OCI-M2 (cell line): ENCODE data around the gene ZNG1A.
"Not testable (repeated sequence)": the region's sequence is repeated elsewhere in the genome, so short reads cannot be mapped to it uniquely, and the experiment has no call there.

ENCODE experiments used
- DNase-seq: peaks from one replicate; lab custom pipeline; 2025; ENCODE audit not compliant: unreplicated experiment; lab: John Stamatoyannopoulos, UW

ZNG1A gene

DNA sequence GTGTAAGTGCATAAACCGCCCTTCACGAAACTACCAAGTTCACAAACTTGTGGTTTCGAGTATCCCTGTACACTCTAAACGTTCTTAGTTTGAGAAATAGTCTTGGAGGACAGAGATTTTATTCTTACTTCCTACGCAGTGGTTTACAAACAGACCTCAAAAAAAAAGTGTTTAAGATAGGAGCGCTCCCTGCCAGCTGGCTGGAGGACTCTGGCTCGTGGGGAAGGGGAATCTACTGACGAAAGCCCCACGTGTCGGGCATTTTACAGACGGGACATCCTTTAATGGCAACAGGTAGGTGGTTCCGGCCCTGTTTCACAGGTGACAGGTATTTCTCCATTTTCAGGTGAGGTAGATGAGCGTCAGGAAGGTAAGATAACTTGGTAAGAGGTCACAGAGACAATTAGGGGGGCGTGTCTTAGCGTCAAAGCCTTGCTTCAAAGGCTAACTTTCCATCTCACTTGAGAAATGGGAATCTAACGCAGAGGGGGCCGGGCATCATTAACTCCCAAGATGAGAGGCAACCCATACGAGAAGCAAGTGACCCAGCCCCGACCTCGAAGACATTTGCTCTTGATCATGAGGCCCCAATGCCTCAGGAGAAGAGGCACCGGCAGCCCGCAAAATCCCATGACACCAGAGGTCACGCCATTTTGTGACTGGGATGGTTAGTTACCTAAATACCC, 573 bp downstream of the ZNG1A start:
- DNase-seq: not testable (repeated sequence)

GRCh38 chr9:169757-170156, 9.1 kb downstream of the ZNG1A start:
- DNase-seq: not testable (repeated sequence)

- DNase-seq: not testable (repeated sequence)
Measured at GRCh38 chr9:159871-160270, 19.0 kb downstream of the ZNG1A start.

DNA sequence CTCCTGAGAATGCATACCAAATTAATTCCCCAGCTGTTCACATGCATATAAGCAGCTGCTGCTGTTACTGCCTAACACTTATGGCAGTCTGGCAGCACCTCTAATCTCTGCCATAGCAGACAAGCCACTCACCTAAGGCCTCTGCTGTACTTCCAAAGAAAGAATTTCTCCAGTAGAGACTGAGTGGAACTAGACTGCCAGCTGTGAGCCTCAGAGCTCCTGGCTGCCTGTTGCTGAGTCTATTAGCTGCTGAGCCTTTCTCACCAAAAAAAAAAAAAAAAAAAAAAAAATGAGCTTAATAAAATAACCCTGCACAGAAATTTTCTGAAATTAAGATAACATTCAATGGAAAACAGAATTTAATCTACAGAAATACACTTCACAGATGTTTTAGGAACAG, 27.7 kb downstream of the ZNG1A start:
- DNase-seq: not testable (repeated sequence)

- DNase-seq: not testable (repeated sequence)
Measured at GRCh38 chr9:139880-140279, 39.0 kb downstream of the ZNG1A start.

DNA sequence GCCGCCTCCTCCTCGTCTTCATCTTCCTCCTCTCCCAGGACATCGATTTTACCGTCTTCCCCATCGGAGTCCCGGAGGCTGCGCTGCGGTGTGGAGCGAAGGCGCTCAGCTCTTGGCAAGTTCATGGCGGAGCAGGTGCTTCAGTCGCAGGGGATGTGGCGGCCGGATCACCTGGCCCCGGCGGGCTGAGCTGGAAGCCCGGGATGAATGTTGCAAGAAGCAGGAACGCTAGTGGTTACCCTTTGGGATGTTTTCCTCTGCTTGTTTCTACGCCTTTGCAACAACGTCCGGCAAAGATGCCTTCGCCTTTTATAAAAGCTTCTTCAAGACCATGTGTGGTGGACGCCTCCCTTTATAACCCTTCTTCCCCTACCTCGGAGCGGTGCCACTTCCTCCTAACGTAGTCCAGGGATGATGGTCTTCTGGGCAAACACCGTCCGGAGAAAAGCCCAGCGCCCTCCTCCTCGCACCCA, 60.8 kb downstream of the ZNG1A start, which contains the start of gene FOXD4:
Gene FOXD4 (minus strand): TSS at position 423 of the 473 bp plus-strand sequence. CDS start 298 bp downstream, at position 125.
- not testable (repeated sequence) for DNase-seq

DNA sequence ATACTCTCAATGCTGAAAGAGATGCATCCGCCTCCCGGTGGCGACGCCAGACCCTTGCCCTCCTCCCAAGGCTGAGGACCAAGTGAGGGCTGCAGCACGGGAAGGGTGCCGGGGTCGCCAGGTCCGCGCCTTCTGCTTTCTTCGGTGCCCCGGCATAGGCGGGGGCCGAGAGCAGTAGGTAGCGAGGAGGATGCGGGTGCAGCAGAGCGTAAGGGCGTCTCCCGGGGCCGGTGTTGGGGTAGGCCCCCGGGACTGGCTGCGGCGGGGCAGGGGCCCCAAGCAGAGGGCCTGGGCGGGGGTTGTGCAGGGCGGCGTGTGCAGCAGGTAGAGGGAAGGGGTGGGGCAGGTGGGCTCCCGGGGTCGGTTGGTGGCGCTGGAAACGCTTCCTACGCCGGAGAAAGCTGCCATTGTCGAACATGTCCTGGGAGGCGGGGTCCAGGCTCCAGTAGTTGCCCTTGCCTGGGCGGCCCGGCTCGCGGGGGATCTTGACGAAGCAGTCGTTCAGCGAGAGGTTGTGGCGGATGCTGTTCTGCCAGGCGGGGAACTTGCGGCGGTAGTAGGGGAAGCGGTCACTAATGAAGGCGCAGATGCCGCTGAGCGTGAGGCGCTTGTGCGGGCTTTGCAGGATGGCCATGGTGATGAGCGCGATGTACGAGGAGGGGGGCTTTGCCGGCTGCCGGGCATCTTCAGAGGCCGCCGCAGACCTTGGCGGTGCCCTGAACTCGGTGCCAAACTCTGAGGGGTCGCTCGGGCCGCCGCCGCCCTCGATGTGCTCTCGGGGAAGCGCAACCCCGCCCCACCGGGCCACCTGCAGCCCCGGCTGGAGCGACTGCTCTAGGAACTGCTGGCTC, 61.5 kb downstream of the ZNG1A start:
- DNase-seq: not testable (repeated sequence)

- DNase-seq: not testable (repeated sequence)
Measured at GRCh38 chr9:116239-117077, 62.4 kb downstream of the ZNG1A start.

DNA sequence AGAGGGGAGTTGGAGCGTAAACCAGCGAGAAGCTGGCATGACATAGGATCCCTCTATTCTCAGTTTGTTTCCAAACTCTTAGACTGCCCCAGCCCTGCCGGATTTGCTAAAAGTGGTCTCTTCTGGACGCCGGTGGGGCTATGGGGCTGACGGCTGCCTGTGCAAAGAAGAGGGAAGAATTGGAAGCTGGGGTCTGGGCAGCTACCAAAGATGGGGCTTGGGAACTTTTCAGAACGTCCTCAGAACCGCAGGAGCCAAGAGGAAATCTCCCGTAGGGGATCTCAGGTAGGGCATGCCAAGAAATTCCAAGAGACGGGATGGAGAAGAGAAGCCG, 63.8 kb downstream of the ZNG1A start:
- not testable (repeated sequence) for DNase-seq

GRCh38 chr9:114267-115117, 64.4 kb downstream of the ZNG1A start:
- DNase-seq: not testable (repeated sequence)

DNA sequence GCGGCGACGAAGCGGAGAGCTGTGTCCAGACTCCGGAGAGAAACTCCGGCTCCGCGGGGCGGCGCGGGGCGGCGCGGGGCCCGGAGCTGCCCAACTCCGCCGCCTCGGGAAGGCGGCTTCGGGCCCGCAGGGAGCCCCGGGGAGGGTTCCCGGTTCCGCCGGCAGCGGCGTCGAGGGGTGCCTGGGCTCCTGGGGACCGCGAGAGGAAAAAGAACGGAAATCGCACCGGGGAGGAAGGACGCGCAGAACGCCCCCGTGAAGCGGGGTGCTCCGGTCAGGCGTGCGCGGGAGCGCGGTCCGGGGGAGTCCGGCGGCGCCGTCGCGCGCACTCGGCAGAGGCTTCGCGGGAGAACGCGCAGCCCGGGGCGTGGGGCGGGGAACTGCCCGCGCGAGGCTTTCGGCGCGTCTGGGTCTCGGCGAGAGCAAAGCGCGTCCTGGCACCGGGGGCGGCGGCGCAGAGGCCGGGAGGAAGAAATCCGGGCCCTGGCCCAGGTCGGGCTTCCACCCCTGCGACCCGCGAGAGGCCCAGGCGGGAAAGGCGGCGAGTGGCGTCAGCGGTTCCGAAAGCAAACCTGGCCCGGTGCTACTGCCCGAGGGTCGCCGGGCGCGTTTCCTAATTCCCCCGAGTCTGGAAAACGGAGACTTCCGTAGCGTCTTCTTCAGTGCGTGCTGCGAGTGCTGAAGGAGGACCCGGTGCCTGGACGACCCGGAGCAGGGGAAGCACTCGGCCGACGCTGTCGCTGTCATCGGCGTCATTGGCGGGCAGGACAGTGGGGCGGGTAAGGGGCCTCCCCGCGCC, 65.2 kb downstream of the ZNG1A start:
- DNase-seq: not testable (repeated sequence)

- DNase-seq: not testable (repeated sequence)
Measured at GRCh38 chr9:112589-113467, 66.0 kb downstream of the ZNG1A start.

GRCh38 chr9:110672-111071, 68.2 kb downstream of the ZNG1A start:
- DNase-seq: not testable (repeated sequence)

DNA sequence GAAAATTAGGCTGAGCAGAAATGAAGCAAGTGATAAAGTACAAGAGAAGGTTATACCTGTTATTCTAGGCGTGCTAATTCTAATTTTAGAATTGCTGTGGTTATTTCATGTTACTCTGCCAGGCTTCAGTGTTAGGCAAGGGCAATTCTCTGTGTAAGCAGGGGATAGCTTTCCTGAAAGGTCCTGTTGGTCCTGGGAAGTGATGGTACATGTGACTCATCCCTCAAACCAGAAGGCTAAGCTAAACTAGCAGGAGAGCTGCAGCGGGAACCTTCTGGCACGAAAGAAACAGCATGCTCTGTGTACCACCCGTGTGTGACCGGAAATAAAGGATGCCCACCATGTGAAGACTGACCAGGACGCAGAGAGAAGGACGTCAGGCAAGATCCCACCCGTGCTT, 69.3 kb downstream of the ZNG1A start:
- not testable (repeated sequence) for DNase-seq

- not testable (repeated sequence) for DNase-seq
Measured at GRCh38 chr9:108742-109495, 69.9 kb downstream of the ZNG1A start.

- not testable (repeated sequence) for DNase-seq
Measured at GRCh38 chr9:105991-106390, 72.9 kb downstream of the ZNG1A start.

DNA sequence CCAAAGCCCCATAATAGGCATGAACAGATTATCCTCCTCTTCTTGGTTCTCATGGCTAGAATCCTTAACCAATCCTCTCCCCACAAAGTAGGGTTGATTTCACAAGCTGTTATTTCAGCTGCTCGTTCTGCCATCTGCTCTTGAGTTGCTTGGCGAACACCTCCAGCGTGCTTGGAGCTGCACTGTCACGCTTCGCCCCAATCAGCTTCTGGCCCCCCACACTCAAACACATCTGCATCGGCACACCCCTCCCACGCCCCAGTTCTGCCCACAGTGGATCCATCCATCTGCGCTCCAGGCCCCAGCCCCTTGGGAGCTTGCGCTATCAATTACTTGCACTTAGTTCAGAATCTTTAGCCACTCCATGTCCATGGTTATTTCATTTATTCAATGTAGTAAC, 78.4 kb downstream of the ZNG1A start:
- DNase-seq: not testable (repeated sequence)

DNA sequence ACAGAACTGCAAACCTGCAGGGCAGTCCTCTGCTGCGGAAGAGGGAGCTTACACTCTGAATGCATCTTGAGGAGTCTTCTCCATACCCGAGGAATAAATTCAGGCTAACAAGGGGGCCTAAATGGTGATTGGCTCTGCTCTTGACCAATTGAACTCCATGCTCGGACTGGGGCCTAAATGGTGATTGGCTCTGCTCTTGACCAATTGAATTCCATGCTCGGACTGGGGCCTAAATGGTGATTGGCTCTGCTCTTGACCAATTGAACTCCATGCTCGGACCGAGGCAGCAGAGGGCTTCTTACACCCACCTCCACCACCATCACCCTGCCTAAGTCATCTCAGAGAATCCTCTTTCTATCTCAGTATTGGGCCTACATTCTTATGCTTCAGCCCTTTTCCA, 79.0 kb downstream of the ZNG1A start:
- DNase-seq: not testable (repeated sequence)
